ENCODE measurements around the gene CIRBP.

DNA sequence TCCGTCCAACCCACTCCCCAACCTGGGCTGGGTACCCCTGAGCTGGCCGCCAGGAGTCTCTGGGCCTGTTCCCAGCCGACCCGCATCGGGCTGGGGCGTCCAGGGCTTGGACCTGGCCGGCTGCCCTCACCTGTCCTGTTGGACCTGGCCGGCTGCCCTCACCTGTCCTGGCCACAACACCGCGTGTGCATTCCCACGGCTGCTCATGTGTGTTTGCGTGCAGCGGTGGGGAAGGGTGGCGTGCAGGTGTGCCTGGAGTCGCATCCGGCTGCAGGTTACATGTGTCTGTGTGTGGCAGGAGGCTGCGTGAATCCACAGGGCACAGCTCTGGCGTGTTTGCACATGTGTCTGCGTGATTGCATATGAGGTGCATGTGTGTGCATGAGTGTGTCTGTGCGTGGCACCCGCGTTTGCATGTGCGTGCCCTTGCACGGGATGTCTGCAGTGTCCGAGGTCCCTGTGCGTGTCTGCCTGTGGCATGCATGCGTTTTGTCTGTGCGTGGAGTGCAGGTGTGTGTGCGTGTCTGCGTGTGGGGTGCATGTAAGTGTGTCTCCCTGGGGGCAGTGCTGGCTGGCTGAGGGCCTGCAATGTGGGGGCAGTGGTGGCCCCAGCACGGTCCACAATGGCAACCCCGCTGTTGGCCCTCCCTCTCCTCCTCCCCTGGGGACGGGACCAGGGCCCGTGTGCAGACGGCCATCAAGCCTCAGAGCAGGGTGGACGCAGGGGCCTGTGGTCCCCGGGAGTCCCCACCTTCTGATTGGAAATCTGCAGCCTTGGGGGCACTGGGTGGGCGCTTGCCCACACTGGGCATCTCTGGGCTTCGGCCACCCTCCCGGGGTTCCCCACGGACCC lies 19.9 kb downstream of the CIRBP start:
- TF ChIP-seq, protein P1, sequence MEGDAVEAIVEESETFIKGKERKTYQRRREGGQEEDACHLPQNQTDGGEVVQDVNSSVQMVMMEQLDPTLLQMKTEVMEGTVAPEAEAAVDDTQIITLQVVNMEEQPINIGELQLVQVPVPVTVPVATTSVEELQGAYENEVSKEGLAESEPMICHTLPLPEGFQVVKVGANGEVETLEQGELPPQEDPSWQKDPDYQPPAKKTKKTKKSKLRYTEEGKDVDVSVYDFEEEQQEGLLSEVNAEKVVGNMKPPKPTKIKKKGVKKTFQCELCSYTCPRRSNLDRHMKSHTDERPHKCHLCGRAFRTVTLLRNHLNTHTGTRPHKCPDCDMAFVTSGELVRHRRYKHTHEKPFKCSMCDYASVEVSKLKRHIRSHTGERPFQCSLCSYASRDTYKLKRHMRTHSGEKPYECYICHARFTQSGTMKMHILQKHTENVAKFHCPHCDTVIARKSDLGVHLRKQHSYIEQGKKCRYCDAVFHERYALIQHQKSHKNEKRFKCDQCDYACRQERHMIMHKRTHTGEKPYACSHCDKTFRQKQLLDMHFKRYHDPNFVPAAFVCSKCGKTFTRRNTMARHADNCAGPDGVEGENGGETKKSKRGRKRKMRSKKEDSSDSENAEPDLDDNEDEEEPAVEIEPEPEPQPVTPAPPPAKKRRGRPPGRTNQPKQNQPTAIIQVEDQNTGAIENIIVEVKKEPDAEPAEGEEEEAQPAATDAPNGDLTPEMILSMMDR (conservative IDR thresholded peaks at IDR 0.05 in 1 of 2, IDR thresholded peaks at IDR 0.05 in 1 of 2; ENCODE audit: low read depth in 1 of 2, low read length in 2 of 2), result no peak
- TF ChIP-seq EZH2 (IDR thresholded peaks at IDR 0.05; ENCODE audit: low read length, missing control alignments), result no peak
